H9 (cell line): ENCODE results near the gene TENM4. TPM values are rescaled to one million over a fixed set of nuclear protein-coding genes. Genes with fewer than 3 reads are reported as not detected.

Source experiments
- DNase-seq: peaks from one replicate; pipeline ENCODE4 v3.0.0-alpha.2; 2017
- H2AFZ ChIP-seq: one replicate; pipeline ENCODE4 v1.6.1; 2013; ENCODE audit warnings: mild to moderate bottlenecking, low read length, control low read depth, moderate library complexity
- H2AK5ac ChIP-seq: 2 replicates; pipeline ENCODE4 v1.6.1; 2013; ENCODE audit warnings: low read length, control low read depth, mixed read lengths; ENCODE audit not compliant: insufficient read length
- H2BK120ac ChIP-seq: one replicate; pipeline ENCODE4 v1.6.1; 2013; ENCODE audit warnings: low read depth, mild to moderate bottlenecking, low read length, control low read depth, inconsistent platforms; ENCODE audit not compliant: poor library complexity, severe bottlenecking
- H2BK12ac ChIP-seq: 2 replicates; pipeline ENCODE4 v1.6.1; 2013; ENCODE audit warnings: low read length, control low read depth, mixed read lengths, low read depth; ENCODE audit not compliant: insufficient read length
- H2BK15ac ChIP-seq: 2 replicates; pipeline ENCODE4 v1.6.1; 2013; ENCODE audit warnings: low read depth, low read length, control low read depth
- H2BK20ac ChIP-seq: one replicate; pipeline ENCODE4 v1.6.1; 2013; ENCODE audit warnings: low read depth, mild to moderate bottlenecking, low read length, control low read depth, inconsistent platforms; ENCODE audit not compliant: poor library complexity, severe bottlenecking
- H2BK5ac ChIP-seq: 2 replicates; pipeline ENCODE4 v1.6.1; 2013; ENCODE audit warnings: low read length, control low read depth, mixed read lengths; ENCODE audit not compliant: insufficient read length
- H3K14ac ChIP-seq: 2 replicates; pipeline ENCODE4 v1.6.1; 2013; ENCODE audit warnings: low read length, control low read depth; ENCODE audit not compliant: insufficient read depth
- H3K18ac ChIP-seq: 2 replicates; pipeline ENCODE4 v1.6.1; 2013; ENCODE audit warnings: low read depth, mild to moderate bottlenecking, mixed read lengths, low read length, control low read depth; ENCODE audit not compliant: insufficient read length
- H3K23ac ChIP-seq: 2 replicates; pipeline ENCODE4 v1.6.1; 2013; ENCODE audit warnings: low read length, control low read depth, mixed read lengths, low read depth; ENCODE audit not compliant: insufficient read length
- H3K23me2 ChIP-seq: 2 replicates; pipeline ENCODE4 v1.6.1; 2013; ENCODE audit warnings: low read depth, mild to moderate bottlenecking, mixed read lengths, low read length, control low read depth; ENCODE audit not compliant: insufficient read length, poor library complexity, severe bottlenecking
- H3K27ac ChIP-seq: 2 replicates; pipeline ENCODE4 v1.5.1; 2013; ENCODE audit warnings: low read length, control low read depth, mixed read lengths, low read depth; ENCODE audit not compliant: insufficient read length
- H3K27me3 ChIP-seq: 2 replicates; pipeline ENCODE4 v1.6.1; 2013; ENCODE audit warnings: low read length, control low read depth, inconsistent platforms; ENCODE audit not compliant: insufficient read depth
- H3K4ac ChIP-seq: 2 replicates; pipeline ENCODE4 v1.6.1; 2013; ENCODE audit warnings: low read depth, mild to moderate bottlenecking, control low read depth, inconsistent platforms, low read length, moderate library complexity
- H3K4me1 ChIP-seq: 2 replicates; pipeline ENCODE4 v1.6.1; 2013; ENCODE audit warnings: low read length, control low read depth, inconsistent platforms; ENCODE audit not compliant: insufficient read depth
- H3K4me2 ChIP-seq: 2 replicates; pipeline ENCODE4 v1.6.1; 2013; ENCODE audit warnings: low read length, control low read depth, mixed read lengths; ENCODE audit not compliant: insufficient read length, insufficient read depth
- H3K56ac ChIP-seq: 2 replicates; pipeline ENCODE4 v1.6.1; 2013; ENCODE audit warnings: low read depth, mild to moderate bottlenecking, mixed read lengths, low read length, control low read depth; ENCODE audit not compliant: insufficient read length
- H3K79me1 ChIP-seq: 2 replicates; pipeline ENCODE4 v1.6.1; 2013; ENCODE audit warnings: low read depth, mild to moderate bottlenecking, moderate library complexity, low read length, control low read depth, inconsistent platforms; ENCODE audit not compliant: insufficient read depth, poor library complexity, severe bottlenecking
- H3K79me2 ChIP-seq: 2 replicates; pipeline ENCODE4 v1.6.1; 2013; ENCODE audit warnings: low read length, control low read depth, inconsistent platforms; ENCODE audit not compliant: insufficient read depth
- H3K9ac ChIP-seq: 2 replicates; pipeline ENCODE4 v1.6.1; 2013; ENCODE audit warnings: low read length, control low read depth, mixed read lengths; ENCODE audit not compliant: insufficient read length; ENCODE audit errors: extremely low read depth
- H3K9me3 ChIP-seq: one replicate; pipeline ENCODE4 v1.6.1; 2013; ENCODE audit warnings: low read depth, low read length, inconsistent platforms; ENCODE audit not compliant: control insufficient read depth
- H3T11ph ChIP-seq: one replicate; pipeline ENCODE4 v1.6.1; 2013; ENCODE audit warnings: mild to moderate bottlenecking, low read length, control low read depth, inconsistent platforms
- H4K20me1 ChIP-seq: one replicate; pipeline ENCODE4 v1.6.1; 2013; ENCODE audit not compliant: control insufficient read depth, insufficient read length, insufficient read depth
- H4K5ac ChIP-seq: 2 replicates; pipeline ENCODE4 v1.6.1; 2013; ENCODE audit warnings: low read depth, mild to moderate bottlenecking, mixed read lengths, low read length, control low read depth; ENCODE audit not compliant: insufficient read length
- H4K8ac ChIP-seq: replicated peaks from 2 replicates; pipeline ENCODE4 v1.6.1; 2013; ENCODE audit warnings: low read length, control low read depth, mixed read lengths, low read depth; ENCODE audit not compliant: insufficient read length
- H4K91ac ChIP-seq: 2 replicates; pipeline ENCODE4 v1.6.1; 2013; ENCODE audit warnings: low read depth, mild to moderate bottlenecking, moderate library complexity, mixed read lengths, low read length, control low read depth; ENCODE audit not compliant: insufficient read length
- H3K27ac Mint-ChIP-seq, 3 experiments: 2 replicates in 2 of 3; 3 replicates in 1 of 3; pipeline ENCODE4 v1.8.0; 2020 to 2021; ENCODE audit warnings: mixed read lengths in 3 of 3, mild to moderate bottlenecking in 1 of 3, moderate library complexity in 1 of 3
- H3K27me3 Mint-ChIP-seq: 2 replicates; pipeline ENCODE4 v1.8.0; 2021; ENCODE audit warnings: low read depth, mild to moderate bottlenecking, moderate library complexity, mixed read lengths
- H3K36me3 Mint-ChIP-seq, 3 experiments: 2 replicates in 2 of 3; 3 replicates in 1 of 3; pipeline ENCODE4 v1.8.0; 2020 to 2021; ENCODE audit warnings: low read depth in 3 of 3, mixed read lengths in 3 of 3; ENCODE audit not compliant: insufficient read depth in 1 of 3
- H3K4me1 Mint-ChIP-seq, 2 experiments: 2 replicates each; pipeline ENCODE4 v1.8.0; 2020; ENCODE audit warnings: mixed read lengths in 2 of 2
- H3K4me3 Mint-ChIP-seq, 2 experiments: 2 replicates in 1 of 2; 3 replicates in 1 of 2; pipeline ENCODE4 v1.8.0; 2020 to 2021; ENCODE audit warnings: mild to moderate bottlenecking in 2 of 2, mixed read lengths in 2 of 2, moderate library complexity in 1 of 2
- H3K9me3 Mint-ChIP-seq, 2 experiments: 2 replicates in 1 of 2; 3 replicates in 1 of 2; pipeline ENCODE4 v1.8.0; 2020; ENCODE audit warnings: mild to moderate bottlenecking in 2 of 2, mixed read lengths in 2 of 2, moderate library complexity in 1 of 2
- WGBS: extraction: QIAGEN DNeasy Blood & Tissue Kit; methylation state at CpG from one replicate; pipeline ENCODE4 v1.1.7; 2013; ENCODE audit warnings: missing lambda C conversion rate, low lambda C conversion rate, mixed read lengths; ENCODE audit not compliant: insufficient read length; ENCODE audit errors: extremely low coverage; 5-methylcytosine and 5-hydroxymethylcytosine counted together
- total RNA-seq: library from RNA; stranded (reverse); gene quantifications from 2 replicates; pipeline ENCODE4 v1.2.1, GENCODE V29; 2021
- TF ChIP-seq, protein P1 (sequence below): fragments of 200-600 bp; sonication (generic); conservative IDR thresholded peaks from 3 replicates; pipeline ENCODE4 v1.8.0; 2021; ENCODE audit warnings: antibody characterized with exemption, mild to moderate bottlenecking

The TENM4 gene
- total RNA-seq, 1 experiment from 2014 or later = 4.6 TPM

DNA sequence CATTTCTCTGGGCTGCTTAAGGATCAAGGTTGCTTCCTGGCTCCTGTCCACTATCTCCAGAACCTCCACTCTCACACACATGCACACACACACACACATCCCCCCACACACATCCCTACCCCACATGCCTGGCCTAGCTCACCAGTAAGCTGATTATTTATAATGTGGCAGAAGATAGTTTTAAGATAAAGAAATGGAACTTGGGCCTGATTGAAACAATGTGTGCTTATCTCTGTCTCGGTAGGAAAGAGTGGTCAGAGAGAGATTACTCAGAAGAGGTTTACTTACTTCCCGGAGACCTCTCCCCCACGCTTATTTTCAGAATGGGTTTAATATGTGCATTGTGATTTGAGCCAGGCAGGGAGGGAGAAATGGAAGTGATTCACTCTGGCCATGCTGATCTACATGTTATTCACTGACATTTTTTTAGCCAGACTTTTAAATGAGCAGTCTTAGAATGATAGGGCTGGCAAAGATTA lies 422.4 kb downstream of the TENM4 start:
- no peak overlapping the region for H3T11ph ChIP-seq
- H3K79me1 ChIP-seq = no peaks in the 10 kb centered on the region
- H2BK5ac ChIP-seq = no peak overlapping the region
- H3K27me3 Mint-ChIP-seq = peaks cover 3% of the 10 kb centered on the region
- no peak overlapping the region for H4K8ac ChIP-seq
- H3K27ac ChIP-seq = no peak overlapping the region
- peaks cover 13 to 20% of the 10 kb centered on the region in 2 experiments for H3K4me1 Mint-ChIP-seq
- H3K23me2 ChIP-seq = no peaks in the 10 kb centered on the region
- H4K5ac ChIP-seq = no peak overlapping the region
- H3K56ac ChIP-seq = no peak overlapping the region
- H2AK5ac ChIP-seq = no peak overlapping the region
- H3K36me3 Mint-ChIP-seq = no peaks in the 10 kb centered on the region
- no peak overlapping the region for H3K23ac ChIP-seq
- H2BK15ac ChIP-seq = no peak overlapping the region
- no peak overlapping the region for H3K4me2 ChIP-seq
- H3K14ac ChIP-seq = no peak overlapping the region
- H2AFZ ChIP-seq = no peak overlapping the region
- H3K27me3 ChIP-seq = no peaks in the 10 kb centered on the region
- no peaks in the 10 kb centered on the region for H3K9me3 ChIP-seq
- H3K9ac ChIP-seq = no peak overlapping the region
- no peak overlapping the region for H3K4ac ChIP-seq
- H3K18ac ChIP-seq = no peak overlapping the region
- no peak overlapping the region for H4K91ac ChIP-seq
- no peaks in the 10 kb centered on the region for H3K9me3 Mint-ChIP-seq
- H3K27ac Mint-ChIP-seq = no peak overlapping the region
- H2BK20ac ChIP-seq = no peak overlapping the region
- TF ChIP-seq, protein P1, sequence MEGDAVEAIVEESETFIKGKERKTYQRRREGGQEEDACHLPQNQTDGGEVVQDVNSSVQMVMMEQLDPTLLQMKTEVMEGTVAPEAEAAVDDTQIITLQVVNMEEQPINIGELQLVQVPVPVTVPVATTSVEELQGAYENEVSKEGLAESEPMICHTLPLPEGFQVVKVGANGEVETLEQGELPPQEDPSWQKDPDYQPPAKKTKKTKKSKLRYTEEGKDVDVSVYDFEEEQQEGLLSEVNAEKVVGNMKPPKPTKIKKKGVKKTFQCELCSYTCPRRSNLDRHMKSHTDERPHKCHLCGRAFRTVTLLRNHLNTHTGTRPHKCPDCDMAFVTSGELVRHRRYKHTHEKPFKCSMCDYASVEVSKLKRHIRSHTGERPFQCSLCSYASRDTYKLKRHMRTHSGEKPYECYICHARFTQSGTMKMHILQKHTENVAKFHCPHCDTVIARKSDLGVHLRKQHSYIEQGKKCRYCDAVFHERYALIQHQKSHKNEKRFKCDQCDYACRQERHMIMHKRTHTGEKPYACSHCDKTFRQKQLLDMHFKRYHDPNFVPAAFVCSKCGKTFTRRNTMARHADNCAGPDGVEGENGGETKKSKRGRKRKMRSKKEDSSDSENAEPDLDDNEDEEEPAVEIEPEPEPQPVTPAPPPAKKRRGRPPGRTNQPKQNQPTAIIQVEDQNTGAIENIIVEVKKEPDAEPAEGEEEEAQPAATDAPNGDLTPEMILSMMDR = no peak
- no peak overlapping the region for H2BK120ac ChIP-seq
- H3K79me2 ChIP-seq = no peaks in the 10 kb centered on the region
- no peaks in the 10 kb centered on the region for H3K4me1 ChIP-seq
- DNase-seq = no peak
- H2BK12ac ChIP-seq = no peak overlapping the region
- no peaks in the 10 kb centered on the region for H4K20me1 ChIP-seq
- WGBS = no CpG with 5 or more reads among the region's 3 CpGs
- no peak overlapping the region for H3K4me3 Mint-ChIP-seq
